Measurements from ENCODE around the gene SND1. TPM values are rescaled to one million over a fixed set of nuclear protein-coding genes. Genes with fewer than 3 reads are reported as not detected.

SND1 gene
- total and polyA plus RNA-seq, 10 donors = 61.7 to 173 (median 116) TPM

- H3K4me1 ChIP-seq = peaks cover 8 to 36% (median 22%) of the 10 kb centered on the region in 6 donors
- WGBS, 5 donors = 46 to 59% (median 53%) methylated on average over 9 of the region's 9 CpGs
- peak overlapping the region in 2 of 8 donors; percentile 42 to 54 for H3K27ac ChIP-seq
- H3K9me3 ChIP-seq = no peaks in the 10 kb centered on the region
- intact Hi-C loops (cut with DNase I; ENCODE audit: low total_unique reads) = loop anchor here (10.0 kb wide), 1 partner anchor 428 kb away; no protein-coding TSS in a partner anchor
- no peak overlapping the region for H3K4me3 ChIP-seq
- peaks cover 0 to 42% (median 10%) of the 10 kb centered on the region in 7 donors for H3K27me3 ChIP-seq (replicated peaks in 1 of 7)
- H3K36me3 ChIP-seq = no peaks in the 10 kb centered on the region
- DNase-seq = no peak
- TF ChIP-seq POLR2A (IDR thresholded peaks at IDR 0.05) (no peak), POLR2AphosphoS5 (IDR thresholded peaks at IDR 0.05) (no peak), CTCF (IDR thresholded peaks at IDR 0.05 in 8 of 11, conservative IDR thresholded peaks at IDR 0.05 in 3 of 11) (no peak)
Observed at GRCh38 chr7:128132426-128133069, 480.6 kb downstream of the SND1 start.

GRCh38 chr7:128135159-128135514 lies 483.1 kb downstream of the SND1 start:
- peak overlapping the region; percentile 30 to 75 (median 54) for H3K4me3 ChIP-seq
- peaks cover 0 to 53% (median 10%) of the 10 kb centered on the region in 7 donors for H3K27me3 ChIP-seq (replicated peaks in 1 of 7)

GRCh38 chr7:128135515-128136214 lies 483.7 kb downstream of the SND1 start:
- Histone ChIP-seq H3K27me3 (replicated peaks in 1 of 7) (peaks cover 0 to 52% (median 10%) of the 10 kb centered on the region in 7 donors), H3K4me1 (peaks cover 8 to 31% (median 22%) of the 10 kb centered on the region in 6 donors), H3K9me3 (peaks cover 0 to 6% (median 0%) of the 10 kb centered on the region in 8 donors), H3K27ac (peak overlapping the region in 4 of 8 donors; percentile 10 to 32 (median 22)), H3K36me3 (no peaks in the 10 kb centered on the region), H3K4me3 (peak overlapping the region; percentile 30 to 75 (median 54))
- TF ChIP-seq POLR2A (IDR thresholded peaks at IDR 0.05) (no peak), CTCF (IDR thresholded peaks at IDR 0.05 in 8 of 11, conservative IDR thresholded peaks at IDR 0.05 in 3 of 11) (peak; percentile 1 to 98 (median 91)), POLR2AphosphoS5 (IDR thresholded peaks at IDR 0.05) (peak in 2 of 3 donors; percentile 38 to 45)
- 1 to 3% (median 1%) methylated on average over 23 to 57 of the region's 57 CpGs for WGBS, 5 donors
- intact Hi-C loops (cut with DNase I; ENCODE audit: low total_unique reads) = loop anchor here (5.0 to 10.0 kb wide), 2 partner anchors 72 to 431 kb away; no protein-coding TSS in a partner anchor
- DNase-seq = peak; percentile 91

More at GRCh38 chr7:128135159-128135514, 483.1 kb downstream of the SND1 start:
- Histone ChIP-seq H3K4me1 (peaks cover 8 to 36% (median 22%) of the 10 kb centered on the region in 6 donors), H3K27ac (peak overlapping the region in 2 of 8 donors; percentile 14 to 32), H3K9me3 (peaks cover 0 to 1% (median 0%) of the 10 kb centered on the region in 8 donors), H3K36me3 (no peaks in the 10 kb centered on the region)
- TF ChIP-seq CTCF (IDR thresholded peaks at IDR 0.05 in 8 of 11, conservative IDR thresholded peaks at IDR 0.05 in 3 of 11) = no peak
- no peak for TF ChIP-seq POLR2AphosphoS5 (IDR thresholded peaks at IDR 0.05)
- TF ChIP-seq POLR2A (IDR thresholded peaks at IDR 0.05) = no peak
- intact Hi-C loops (cut with DNase I; ENCODE audit: low total_unique reads) = loop anchor here (5.0 to 10.0 kb wide), 2 partner anchors 72 to 430 kb away; no protein-coding TSS in a partner anchor
- WGBS, 5 donors = 12 to 17% (median 14%) methylated on average over 6 of the region's 6 CpGs
- DNase-seq = no peak
